GM12878 (cell line): Measurements from ENCODE around the gene PCDHGC3. TPM values are rescaled to one million over a fixed set of nuclear protein-coding genes. Genes with fewer than 3 reads are reported as not detected.

Source experiments
- ATAC-seq: fragments of 200-7000 bp; cut with Tn5 transposase; 3 replicates; pipeline ENCODE4 v1.9.1; 2020; ENCODE audit warnings: mild to moderate bottlenecking, moderate library complexity
- BruUV-seq: library from RNA; stranded (reverse); fragments of 400-500 nt; replicated peaks from 2 replicates; lab custom pipeline; 2021; lab: Mats Ljungman, UMichigan
- CTCF ChIA-PET: fragments of 300-600 bp; sonication (Branson Sonifier 250); formaldehyde crosslinking; extraction: SDS; loops from one replicate; lab custom pipeline; 2021; ENCODE audit warnings: inconsistent platforms; lab: Yijun Ruan, JAX
- POLR2A ChIA-PET: fragments of 350-600 bp; formaldehyde crosslinking; extraction: SDS; loops from one replicate; lab custom pipeline; 2021; ENCODE audit warnings: inconsistent platforms; lab: Charles Lee
- RAD21 ChIA-PET: fragments of 300-600 bp; sonication (Branson Sonifier 250); formaldehyde crosslinking; loops from one replicate; lab custom pipeline; 2023; ENCODE audit warnings: antibody characterized with exemption; ENCODE audit not compliant: unreplicated experiment; lab: Charles Lee
- SMC1A ChIA-PET: fragments of 300-600 bp; sonication (Branson Sonifier 250); formaldehyde crosslinking; loops from one replicate; lab custom pipeline; 2023; ENCODE audit not compliant: unreplicated experiment, uncharacterized antibody; lab: Charles Lee
- DNase-seq: peaks from one replicate; pipeline ENCODE4 v3.0.0-alpha.2; 2011; ENCODE audit warnings: low read depth, low spot score
- FAIRE-seq: peaks from 3 replicates; lab custom pipeline; 2011; peaks lifted over from hg19 to GRCh38; lab: Jason Lieb, UNC
- H2AFZ ChIP-seq: 2 replicates; pipeline ENCODE4 v1.6.0; 2011; ENCODE audit warnings: low read depth, low read length, control low read depth; ENCODE audit not compliant: control insufficient read depth
- H3K27ac ChIP-seq: 2 replicates; pipeline ENCODE4 v1.5.1; 2011; ENCODE audit warnings: control low read depth; ENCODE audit not compliant: control insufficient read depth, insufficient read depth
- H3K27me3 ChIP-seq, 2 experiments: replicated peaks in 1 of 2; 2 replicates each; pipeline versions ENCODE4 v1.6.0 to v1.6.1; 2011; ENCODE audit warnings: low read length in 1 of 2; ENCODE audit not compliant: control insufficient read depth in 2 of 2, insufficient read depth in 2 of 2
- H3K36me3 ChIP-seq, 2 experiments: 2 replicates each; pipeline ENCODE4 v1.5.1; 2011; ENCODE audit warnings: low read length in 1 of 2; ENCODE audit not compliant: control insufficient read depth in 2 of 2, insufficient read depth in 2 of 2
- H3K4me1 ChIP-seq: 2 replicates; pipeline ENCODE4 v1.6.1; 2011; ENCODE audit warnings: mild to moderate bottlenecking, low read length, moderate library complexity, mixed read lengths; ENCODE audit not compliant: control insufficient read depth, insufficient read depth
- H3K4me2 ChIP-seq: 2 replicates; pipeline ENCODE4 v1.6.0; 2011; ENCODE audit warnings: control low read depth; ENCODE audit not compliant: control insufficient read depth, insufficient read depth
- H3K4me3 ChIP-seq: fragments of 200-600 bp; sonication (generic); 2 replicates; pipeline ENCODE4 v1.5.1; 2016
- H3K79me2 ChIP-seq: 2 replicates; pipeline ENCODE4 v1.6.0; 2011; ENCODE audit warnings: low read length; ENCODE audit not compliant: control insufficient read depth, insufficient read depth
- H3K9ac ChIP-seq: 2 replicates; pipeline ENCODE4 v1.8.0; 2011; ENCODE audit warnings: low read length, control low read depth, mixed read lengths; ENCODE audit not compliant: control insufficient read depth, insufficient read depth
- H3K9me3 ChIP-seq: replicated peaks from 3 replicates; pipeline ENCODE4 v1.5.1; 2011; ENCODE audit warnings: mild to moderate bottlenecking, low read length; ENCODE audit not compliant: control insufficient read depth, insufficient read depth
- H4K20me1 ChIP-seq: 2 replicates; pipeline ENCODE4 v1.6.0; 2011; ENCODE audit not compliant: control insufficient read depth, insufficient read depth
- BCL11A ChIP-seq: IDR thresholded peaks from 2 replicates; pipeline ENCODE4 v1.6.1; 2011; ENCODE audit warnings: low read depth, low read length
- BCL3 ChIP-seq: IDR thresholded peaks from 2 replicates; pipeline ENCODE4 v1.6.1; 2011; ENCODE audit warnings: borderline replicate concordance, low read depth, mild to moderate bottlenecking, moderate library complexity, low read length; ENCODE audit not compliant: insufficient read depth, poor library complexity, severe bottlenecking
- CREB1 ChIP-seq: IDR thresholded peaks from 2 replicates; pipeline ENCODE4 v1.6.1; 2012; ENCODE audit warnings: low read depth, mild to moderate bottlenecking, inconsistent platforms
- E4F1 ChIP-seq: fragments of 450-650 bp; IDR thresholded peaks from 2 replicates; pipeline ENCODE4 v1.6.1; 2018; ENCODE audit warnings: borderline replicate concordance, mild to moderate bottlenecking; ENCODE audit not compliant: partially characterized antibody
- MAX ChIP-seq: IDR thresholded peaks from 2 replicates; pipeline ENCODE4 v1.6.1; 2012; ENCODE audit warnings: low read depth, low read length, improper control_type of control experiment
- MTA3 ChIP-seq: IDR thresholded peaks from 2 replicates; pipeline ENCODE4 v1.6.1; 2012; ENCODE audit warnings: low read length, inconsistent platforms, borderline replicate concordance
- RAD21 ChIP-seq: IDR thresholded peaks from 2 replicates; pipeline ENCODE4 v1.6.1; 2011; ENCODE audit warnings: mild to moderate bottlenecking, low read depth, low read length, moderate library complexity; ENCODE audit not compliant: insufficient read depth
- REST ChIP-seq: IDR thresholded peaks from 2 replicates; pipeline ENCODE4 v1.6.1; 2012; ENCODE audit warnings: mild to moderate bottlenecking, low read depth, low read length
- SKIL ChIP-seq: fragments of 450-650 bp; IDR thresholded peaks from 2 replicates; pipeline ENCODE4 v1.6.1; 2017; ENCODE audit warnings: mild to moderate bottlenecking, low read depth, inconsistent platforms; ENCODE audit not compliant: poor library complexity, severe bottlenecking
- WGBS: methylation state at CpG from one replicate; pipeline ENCODE4 v1.1.6; 2016; ENCODE audit warnings: low lambda C conversion rate; ENCODE audit not compliant: insufficient replicate concordance, insufficient coverage; ENCODE audit errors: missing lambda C conversion rate; 5-methylcytosine and 5-hydroxymethylcytosine counted together
- in situ Hi-C: fragments of 300-500 bp; cut with MboI; formaldehyde crosslinking; loops from 9 replicates; pipeline ENCODE4 v1.14.3; 2018; ENCODE audit warnings: mixed read lengths
- intact Hi-C: fragments of 100-400 bp; cut with micrococcal nuclease; formaldehyde crosslinking; loops from one replicate; pipeline ENCODE4 v1.14.2; 2022; ENCODE audit not compliant: unreplicated experiment
- polyA plus RNA-seq, 11 experiments: library from polyadenylated mRNA; depleted of rRNA in 4 of 11; unstranded in 6 of 11; stranded (reverse) in 5 of 11; fragments of >200 nt; fragmentation: Nextera tagmentation in 4 of 11; fragmentation: Illumina TruSeq in 1 of 11; extraction: Ambion mirVana in 4 of 11; extraction: Trizol in 1 of 11; gene quantifications; 1 replicate in 1 of 11; 2 replicates in 10 of 11; pipeline versions ENCODE4 v1.2.1 to v1.2.3, GENCODE V29; 2011 to 2016; ENCODE audit warnings: inconsistent platforms in 2 of 11, missing spikeins in 2 of 11, low read depth in 1 of 11
- total RNA-seq, 4 experiments: library from RNA; depleted of rRNA in 3 of 4; stranded (reverse); fragments of >200 nt in 3 of 4; fragmentation: Illumina TruSeq in 1 of 4; extraction: Trizol in 1 of 4; gene quantifications; 2 replicates each; pipeline versions ENCODE4 v1.2.1 to v1.2.3, GENCODE V29; 2013 to 2021

Gene PCDHGC3
- total and polyA plus RNA-seq, 10 of the 15 experiments (the other 5 are each of a cell fraction or from before 2014, with no cell fraction given), result 0.53 to 22.1 (median 12.0) TPM

GRCh38 chr5:141519605-141520565 lies 44.1 kb downstream of the PCDHGC3 start:
- no peak overlapping the region for H3K4me2 ChIP-seq
- DNase-seq, result no peak
- H3K4me3 ChIP-seq, result no peak overlapping the region
- no peak overlapping the region for H3K9ac ChIP-seq
- H3K4me1 ChIP-seq, result peaks cover 20% of the 10 kb centered on the region
- FAIRE-seq, result no peak
- intact Hi-C loops (no loop called here), in situ Hi-C loops (no loop called here)
- no peaks in the 10 kb centered on the region for H4K20me1 ChIP-seq
- H3K27ac ChIP-seq, result no peak overlapping the region
- 73% methylated on average over 3 of the region's 3 CpGs for WGBS
- ChIA-PET RAD21 (interaction anchor here (6.2 kb wide), 1 partner anchor 45 kb away, joined by 66 read pairs; the partner anchor contains the start of gene PCDHGC3), POLR2A (interaction anchor here (1.1 kb wide), 1 partner anchor 13 kb away, joined by 3 read pairs; no protein-coding TSS in a partner anchor), CTCF (interaction anchor here (0.6 to 11.2 kb wide), 9 partner anchors 9 to 106 kb away, joined by 3 to 95 read pairs (median 5); partner anchors contain the start of genes PCDHGA10, PCDHGA12 and PCDHGC3), SMC1A (interaction anchor here (1.3 to 13.7 kb wide), 5 partner anchors 9 to 107 kb away, joined by 3 to 176 read pairs (median 3); partner anchors contain the start of genes PCDHGA10, PCDHGB7 and PCDHGC3)
- H3K9me3 ChIP-seq, result no peaks in the 10 kb centered on the region
- H2AFZ ChIP-seq, result no peak overlapping the region
- H3K27me3 ChIP-seq, result no peaks in the 10 kb centered on the region
- no TSS peak for BruUV-seq
- ATAC-seq, result no peak
- H3K79me2 ChIP-seq, result no peaks in the 10 kb centered on the region
- H3K36me3 ChIP-seq, result peaks cover 18 to 51% of the 10 kb centered on the region in 2 experiments
- no peak for TF ChIP-seq MAX
- TF ChIP-seq REST, result no peak
- no peak for TF ChIP-seq BCL3
- TF ChIP-seq MTA3, result no peak
- TF ChIP-seq SKIL, result no peak
- no peak for TF ChIP-seq RAD21
- no peak for TF ChIP-seq E4F1
- TF ChIP-seq BCL11A, result no peak
- no peak for TF ChIP-seq CREB1
